SH-SY5Y (cell line): Measurements from ENCODE around the gene EXOC2.

Experiments
- GATA2 ChIP-seq: IDR thresholded peaks from 2 replicates; pipeline ENCODE4 v1.6.1; 2011; ENCODE audit warnings: mild to moderate bottlenecking, low read depth, low read length
- GATA3 ChIP-seq: IDR thresholded peaks from 2 replicates; pipeline ENCODE4 v1.6.1; 2011; ENCODE audit warnings: low read depth, mild to moderate bottlenecking, low read length, moderate library complexity

DNA sequence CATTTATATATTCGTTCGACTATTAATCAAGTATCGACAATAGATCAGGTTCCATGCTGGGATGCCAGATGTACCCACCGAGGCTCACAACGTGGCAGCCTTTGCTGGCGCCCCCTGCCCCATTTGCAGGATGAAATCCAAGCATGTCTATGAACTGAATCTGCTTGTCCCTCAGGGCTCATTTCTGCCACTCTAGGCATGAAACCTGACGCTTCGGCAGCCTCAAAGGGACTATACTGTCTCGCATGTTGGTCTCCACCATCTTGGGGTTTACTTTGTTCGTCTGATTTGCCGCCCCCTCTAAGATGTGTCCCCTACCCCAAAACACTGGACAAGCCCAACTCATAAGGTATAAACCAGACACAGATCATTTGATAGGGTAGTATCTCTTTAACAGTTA, 72.8 kb downstream of the EXOC2 start:
- TF ChIP-seq GATA3 (no peak), GATA2 (no peak)
